ENCODE results near the gene RAB5B.

GRCh38 chr12:56029666-56030293 lies 55.9 kb downstream of the RAB5B start:
- TF ChIP-seq EZH2 (optimal IDR thresholded peaks at IDR 0.05; ENCODE audit: low read depth, low read length) = no peak
- peak; percentile 67 for TF ChIP-seq CTCF (IDR thresholded peaks at IDR 0.05; ENCODE audit: low read length)
